Lung (tissue), 12 donors: ENCODE measurements around the gene GABRB1. TPM values are rescaled to one million over a fixed set of nuclear protein-coding genes. Genes with fewer than 3 reads are reported as not detected.

Experiments used
- ATAC-seq: fragments of 200-7000 bp; cut with Tn5 transposase; one replicate; pipeline ENCODE4 v1.9.1; 2020; ENCODE audit warnings: moderate number of reproducible peaks; ENCODE audit not compliant: insufficient read depth, low FRiP score
- DNase-seq, 3 donors: peaks; one replicate each; pipeline ENCODE4 v3.0.0-alpha.2; 2013 to 2017
- H3K27ac ChIP-seq, 2 donors: one replicate each; pipeline ENCODE4 v1.5.1; 2013; ENCODE audit warnings: mild to moderate bottlenecking in 2 of 2, moderate library complexity in 2 of 2, control low read depth in 1 of 2, inconsistent platforms in 1 of 2, low read depth in 1 of 2, low read length in 1 of 2
- H3K27me3 ChIP-seq, 3 donors: one replicate each; pipeline ENCODE4 v1.5.1; 2013; ENCODE audit warnings: low read length in 2 of 3; ENCODE audit not compliant: control insufficient read depth in 3 of 3, insufficient read depth in 3 of 3
- H3K36me3 ChIP-seq, 4 donors: one replicate each; pipeline ENCODE4 v1.5.1; 2013; ENCODE audit warnings: low read length in 4 of 4, mild to moderate bottlenecking in 1 of 4, moderate library complexity in 1 of 4; ENCODE audit not compliant: control insufficient read depth in 4 of 4, insufficient read depth in 4 of 4
- H3K4me1 ChIP-seq, 5 donors: one replicate each; pipeline ENCODE4 v1.5.1; 2013; ENCODE audit warnings: low read length in 5 of 5, mild to moderate bottlenecking in 2 of 5, moderate library complexity in 1 of 5; ENCODE audit not compliant: control insufficient read depth in 5 of 5, insufficient read depth in 5 of 5
- H3K4me3 ChIP-seq: one replicate; pipeline ENCODE4 v1.5.1; 2013; ENCODE audit warnings: mild to moderate bottlenecking, control low read depth, moderate library complexity
- H3K9ac ChIP-seq, 2 donors: one replicate each; pipeline ENCODE4 v1.5.1; 2013; ENCODE audit warnings: low read length in 2 of 2, control low read depth in 1 of 2; ENCODE audit not compliant: insufficient read depth in 1 of 2
- H3K9me3 ChIP-seq, 4 donors: one replicate each; pipeline ENCODE4 v1.5.1; 2013; ENCODE audit warnings: low read length in 3 of 4, mild to moderate bottlenecking in 1 of 4, moderate library complexity in 1 of 4; ENCODE audit not compliant: control insufficient read depth in 4 of 4, insufficient read depth in 3 of 4
- WGBS, 2 donors: extraction: QIAGEN DNeasy Blood & Tissue Kit; methylation state at CpG; one replicate each; pipeline ENCODE4 v1.1.7; 2013; 5-methylcytosine and 5-hydroxymethylcytosine counted together
- polyA plus RNA-seq, 2 donors: library from polyadenylated mRNA; stranded (reverse); fragments of 200-250 nt; gene quantifications; one replicate each; pipeline ENCODE4 v1.2.1, GENCODE V29; 2013
- total RNA-seq, 2 donors: library from RNA; depleted of rRNA in 1 of 2; stranded (reverse); fragments of >200 nt in 1 of 2; gene quantifications; one replicate each; pipeline ENCODE4 v1.2.1, GENCODE V29; 2014 to 2021
- TF ChIP-seq, protein P1 (sequence below): IDR thresholded peaks from 2 replicates; pipeline ENCODE4 v1.5.1; 2012; ENCODE audit warnings: mild to moderate bottlenecking; ENCODE audit errors: control extremely low read depth, extremely low read depth
- donor health status: control.
- donor health status: control.
- donor health status: Bipolar disorder and iron deficiency.
- donor health status: healthy.
- donor health status: DM: yes; HTN: yes; CAD: no.

Gene GABRB1
- total and polyA plus RNA-seq, 4 donors = 0.34 TPM; not detected in 3

DNA sequence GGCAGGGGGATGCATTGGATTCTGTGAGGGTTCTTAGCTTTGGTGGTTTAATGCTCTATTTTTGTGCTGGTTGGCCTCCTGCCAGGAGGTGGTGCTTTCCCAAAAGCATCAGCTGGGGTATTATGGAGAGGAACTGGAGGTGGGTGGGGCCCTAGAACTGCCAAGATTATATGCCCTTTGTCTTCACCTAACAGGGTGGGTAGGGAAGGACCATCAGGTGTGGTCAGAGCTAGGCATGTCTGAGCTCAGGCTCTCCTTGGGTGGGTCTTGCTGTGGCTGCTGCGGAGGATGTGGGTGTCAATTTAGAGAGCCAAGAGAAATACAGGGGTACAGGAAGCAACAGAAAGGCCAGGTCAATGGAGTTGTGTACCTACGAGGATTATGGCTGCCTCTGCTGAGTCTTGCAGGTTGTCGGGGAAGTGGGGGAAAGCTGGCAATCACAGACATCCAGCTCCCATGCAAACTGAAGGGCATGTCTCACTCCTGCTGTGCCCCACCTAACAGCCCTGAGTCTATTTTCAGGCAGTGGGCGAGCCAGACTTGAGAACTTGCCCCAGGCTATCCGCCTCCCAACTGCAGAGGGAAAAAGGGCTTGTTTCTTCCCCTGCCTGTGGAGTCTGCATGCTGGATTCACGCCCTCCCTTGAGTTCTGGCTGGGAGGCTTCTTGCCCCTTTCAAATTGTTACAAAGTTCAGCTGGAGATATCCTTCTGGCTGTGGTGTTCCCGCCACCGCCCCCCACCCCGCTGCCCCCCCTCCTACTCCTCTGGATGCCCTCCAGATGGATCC, 220.2 kb downstream of the GABRB1 start:
- Histone ChIP-seq H3K4me3 (no peak overlapping the region), H3K36me3 (no peaks in the 10 kb centered on the region), H3K27me3 (no peaks in the 10 kb centered on the region), H3K4me1 (no peaks in the 10 kb centered on the region), H3K9me3 (peaks cover 0 to 4% (median 0%) of the 10 kb centered on the region in 4 donors), H3K27ac (no peak overlapping the region), H3K9ac (no peak overlapping the region)
- DNase-seq (no peak), ATAC-seq (no peak)
- TF ChIP-seq, protein P1, sequence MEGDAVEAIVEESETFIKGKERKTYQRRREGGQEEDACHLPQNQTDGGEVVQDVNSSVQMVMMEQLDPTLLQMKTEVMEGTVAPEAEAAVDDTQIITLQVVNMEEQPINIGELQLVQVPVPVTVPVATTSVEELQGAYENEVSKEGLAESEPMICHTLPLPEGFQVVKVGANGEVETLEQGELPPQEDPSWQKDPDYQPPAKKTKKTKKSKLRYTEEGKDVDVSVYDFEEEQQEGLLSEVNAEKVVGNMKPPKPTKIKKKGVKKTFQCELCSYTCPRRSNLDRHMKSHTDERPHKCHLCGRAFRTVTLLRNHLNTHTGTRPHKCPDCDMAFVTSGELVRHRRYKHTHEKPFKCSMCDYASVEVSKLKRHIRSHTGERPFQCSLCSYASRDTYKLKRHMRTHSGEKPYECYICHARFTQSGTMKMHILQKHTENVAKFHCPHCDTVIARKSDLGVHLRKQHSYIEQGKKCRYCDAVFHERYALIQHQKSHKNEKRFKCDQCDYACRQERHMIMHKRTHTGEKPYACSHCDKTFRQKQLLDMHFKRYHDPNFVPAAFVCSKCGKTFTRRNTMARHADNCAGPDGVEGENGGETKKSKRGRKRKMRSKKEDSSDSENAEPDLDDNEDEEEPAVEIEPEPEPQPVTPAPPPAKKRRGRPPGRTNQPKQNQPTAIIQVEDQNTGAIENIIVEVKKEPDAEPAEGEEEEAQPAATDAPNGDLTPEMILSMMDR = no peak
- WGBS, 2 donors = 85 to 94% methylated on average over 9 of the region's 9 CpGs

DNA sequence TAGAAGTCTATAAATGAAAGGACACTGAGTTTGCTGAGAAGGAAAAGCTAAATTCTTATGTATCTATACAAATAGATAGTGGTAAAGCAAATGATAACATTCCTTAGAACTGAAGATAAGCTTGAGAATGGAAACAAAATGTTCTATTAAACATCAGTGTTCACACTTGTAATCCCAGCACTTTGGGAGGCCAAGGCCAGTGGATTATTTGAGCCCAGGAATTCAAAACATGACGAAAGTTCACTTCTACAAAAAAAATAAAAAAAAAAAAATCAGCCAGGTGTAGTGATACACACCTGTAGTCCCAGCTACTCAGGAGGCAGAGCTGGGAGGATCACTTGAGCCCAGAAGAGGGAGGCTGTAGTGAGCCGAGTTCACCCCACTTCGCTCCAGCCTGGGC, 232.4 kb downstream of the GABRB1 start:
- no peak overlapping the region for H3K27ac ChIP-seq
- TF ChIP-seq, protein P1 = no peak
- H3K9ac ChIP-seq = no peak overlapping the region
- ATAC-seq (no peak), DNase-seq (no peak)
- no peaks in the 10 kb centered on the region for H3K36me3 ChIP-seq
- WGBS, 2 donors = 88 to 89% methylated on average over 3 of the region's 3 CpGs
- H3K4me3 ChIP-seq = no peak overlapping the region
- no peaks in the 10 kb centered on the region for H3K4me1 ChIP-seq
- no peaks in the 10 kb centered on the region for H3K9me3 ChIP-seq
- no peaks in the 10 kb centered on the region for H3K27me3 ChIP-seq

GRCh38 chr4:47270201-47270888, 239.0 kb downstream of the GABRB1 start:
- Histone ChIP-seq H3K27me3 (no peaks in the 10 kb centered on the region), H3K4me1 (peaks cover 0 to 3% (median 0%) of the 10 kb centered on the region in 5 donors), H3K9me3 (no peaks in the 10 kb centered on the region), H3K9ac (no peak overlapping the region), H3K27ac (no peak overlapping the region), H3K36me3 (no peaks in the 10 kb centered on the region), H3K4me3 (no peak overlapping the region)
- WGBS, 2 donors = 31 to 39% methylated on average over 2 of the region's 2 CpGs
- TF ChIP-seq, protein P1 = no peak
- DNase-seq (no peak), ATAC-seq (no peak)
